HG03045 (cell line): Measurements from ENCODE around the gene COL25A1.
"Not testable (repeated sequence)": the region's sequence is repeated elsewhere in the genome, so short reads cannot be mapped to it uniquely, and the experiment has no call there.

Experiments used
- ATAC-seq: cut with Tn5 transposase; IDR thresholded peaks from one replicate; pipeline ENCODE4 v1.9.1; 2021; ENCODE audit warnings: mild to moderate bottlenecking, moderate library complexity; ENCODE audit not compliant: unreplicated experiment

Gene COL25A1

DNA sequence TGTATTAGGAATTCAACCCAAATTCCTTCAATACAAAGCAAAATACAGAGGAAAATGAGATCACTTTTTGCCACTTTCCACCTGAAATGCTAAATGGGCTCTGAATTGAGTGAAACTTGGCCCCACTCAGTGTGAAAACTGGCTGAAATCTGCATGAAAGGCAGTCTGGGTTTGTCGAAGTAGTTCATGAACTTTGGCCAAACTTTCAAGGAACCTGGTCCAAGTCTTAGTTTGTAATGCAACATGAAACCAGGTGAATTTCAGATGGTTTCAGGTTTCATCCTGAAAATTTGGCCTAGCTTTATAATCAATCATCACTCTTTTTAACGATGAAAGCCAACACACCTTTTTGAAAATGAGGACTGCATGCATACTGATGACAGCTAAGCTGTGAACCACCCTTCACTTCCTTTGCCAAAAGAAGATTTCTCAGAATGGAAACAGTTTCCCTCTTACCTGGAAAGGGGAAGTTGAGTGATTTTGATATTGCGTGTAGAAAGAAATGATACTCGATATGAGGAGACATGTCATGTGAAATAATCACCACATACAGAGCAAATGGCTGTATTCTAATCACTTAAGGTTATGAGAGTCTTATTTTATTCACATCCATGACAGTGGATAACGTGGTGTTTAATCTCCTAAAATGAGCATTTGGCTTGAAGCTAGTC, 329.7 kb downstream of the COL25A1 start:
- no peak for ATAC-seq

GRCh38 chr4:108971473-108971872, 331.0 kb downstream of the COL25A1 start:
- ATAC-seq = no peak

DNA sequence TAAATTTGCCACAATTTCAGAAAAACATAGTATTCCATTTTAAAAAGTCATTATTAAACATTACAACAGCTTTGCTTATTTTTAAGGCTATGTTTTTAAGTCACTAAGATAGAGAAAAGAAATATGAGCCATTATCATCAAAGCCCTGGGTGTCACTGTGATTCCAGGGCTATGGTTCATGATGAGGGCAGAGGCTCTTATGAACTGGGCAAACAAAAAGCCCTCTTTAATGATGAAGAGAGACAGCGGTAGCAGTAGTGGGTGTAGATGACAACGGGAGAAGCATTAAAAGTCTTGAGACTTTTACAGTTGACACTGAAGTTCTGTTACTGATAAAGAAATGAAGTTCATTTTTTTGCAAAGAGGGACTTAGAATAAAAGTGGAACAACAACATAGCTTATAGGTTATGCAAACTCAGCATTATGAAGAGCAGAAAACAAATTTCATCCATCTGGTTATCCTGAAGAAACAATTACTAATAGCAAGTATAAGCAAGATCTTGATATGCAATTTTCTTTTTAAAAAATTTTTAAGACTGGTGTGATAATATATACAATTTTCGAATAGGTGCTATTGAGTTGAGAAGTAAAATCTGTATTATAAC, 336.9 kb downstream of the COL25A1 start:
- no peak for ATAC-seq

GRCh38 chr4:108965016-108965415, 337.4 kb downstream of the COL25A1 start:
- no peak for ATAC-seq

DNA sequence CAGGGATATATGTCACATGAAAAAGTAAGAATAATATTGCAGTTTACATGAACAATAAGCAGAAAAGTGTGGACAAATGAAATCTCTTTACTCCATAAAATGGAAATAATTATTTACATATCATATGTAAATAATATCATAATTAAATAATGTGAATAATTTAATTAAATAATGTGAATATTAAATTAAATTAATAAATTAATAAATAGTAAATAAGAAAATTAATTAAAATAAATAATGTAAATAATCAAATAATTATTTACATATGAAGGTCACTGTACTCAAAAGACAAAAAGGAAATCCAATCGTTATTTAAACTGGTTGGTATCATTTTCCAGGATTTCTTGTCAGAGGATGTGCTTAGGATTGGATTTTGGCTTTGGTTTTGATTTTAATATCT, 338.5 kb downstream of the COL25A1 start:
- ATAC-seq = no peak

- ATAC-seq = no peak
Observed at GRCh38 chr4:108959491-108959890, 343.0 kb downstream of the COL25A1 start.

- ATAC-seq = no peak
Observed at GRCh38 chr4:108954880-108955279, 347.6 kb downstream of the COL25A1 start.

GRCh38 chr4:108953941-108954340, 348.5 kb downstream of the COL25A1 start:
- no peak for ATAC-seq

DNA sequence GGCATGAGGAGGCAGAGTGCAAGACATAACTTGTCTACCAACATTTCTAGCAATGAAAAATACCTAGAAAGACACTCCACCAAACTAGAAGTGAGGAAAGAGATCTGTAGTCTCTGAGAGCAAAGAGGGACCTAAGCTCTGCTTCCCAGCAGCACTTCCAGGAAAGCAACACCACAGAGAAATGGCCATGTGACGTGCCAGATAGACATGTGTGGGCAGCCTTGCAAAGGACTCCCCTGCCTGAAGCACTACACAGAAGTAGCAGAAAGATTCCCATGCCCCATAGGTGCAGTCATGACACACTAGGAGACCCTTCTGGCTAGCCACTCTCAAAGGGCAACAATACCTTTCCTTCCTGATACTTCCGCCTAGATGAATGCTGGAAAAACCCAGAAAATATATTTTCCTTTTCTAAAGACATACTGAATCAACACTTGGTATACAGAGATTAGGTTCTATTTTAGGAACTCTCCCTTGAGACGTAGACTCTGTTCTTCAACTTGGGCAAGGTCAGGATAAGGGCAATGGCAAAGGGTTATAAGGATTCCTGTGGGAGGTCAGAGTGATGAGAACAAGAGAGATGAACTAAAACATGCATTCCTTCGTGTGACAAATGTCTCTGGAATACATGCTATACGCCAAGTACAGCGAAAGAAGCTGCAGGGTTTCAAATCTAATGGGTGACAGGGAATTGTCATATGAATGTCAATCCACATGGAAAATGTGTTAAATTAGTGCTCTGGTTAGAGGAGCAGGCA, 352.1 kb downstream of the COL25A1 start:
- ATAC-seq = no peak

DNA sequence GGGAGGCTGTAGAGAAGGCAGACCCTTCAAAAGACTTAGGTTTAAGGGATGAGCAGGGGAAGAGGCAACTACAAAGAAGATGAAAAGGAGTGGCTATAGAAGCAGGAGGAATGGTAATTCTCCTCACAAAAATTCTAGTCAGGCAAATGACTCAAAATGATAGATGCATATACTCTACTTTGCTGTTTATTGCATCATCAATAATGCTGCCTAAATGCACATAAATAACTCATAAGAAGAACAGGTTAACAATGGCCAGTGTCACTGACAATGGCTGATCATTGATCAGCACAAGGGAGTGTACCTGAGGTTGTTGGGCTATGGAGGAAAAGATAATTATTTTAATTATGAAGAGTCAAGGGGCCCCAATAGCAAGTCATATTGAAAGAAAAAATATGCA, 354.9 kb downstream of the COL25A1 start:
- ATAC-seq = no peak

GRCh38 chr4:108946237-108946636, 356.2 kb downstream of the COL25A1 start:
- ATAC-seq = no peak

- no peak for ATAC-seq
Observed at GRCh38 chr4:108943976-108944591, 358.4 kb downstream of the COL25A1 start.

DNA sequence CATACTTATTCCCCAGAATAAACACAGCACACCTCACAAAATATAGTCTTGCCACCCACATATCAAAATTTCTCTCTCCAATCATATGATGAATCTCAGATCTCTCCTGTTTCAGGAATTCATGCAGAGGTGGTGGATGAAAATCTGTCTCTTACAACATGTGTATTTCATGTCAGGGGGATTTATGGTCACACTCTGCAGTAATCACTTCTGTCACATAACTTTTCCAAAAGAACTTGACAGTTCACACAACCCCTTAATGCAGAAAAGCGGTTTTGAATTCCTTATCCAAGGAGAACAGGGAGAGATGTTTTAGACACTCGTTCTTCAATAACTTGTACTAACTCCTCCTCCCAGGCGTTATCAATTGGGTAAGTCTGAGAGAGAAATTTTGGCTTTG, 359.1 kb downstream of the COL25A1 start:
- no peak for ATAC-seq

DNA sequence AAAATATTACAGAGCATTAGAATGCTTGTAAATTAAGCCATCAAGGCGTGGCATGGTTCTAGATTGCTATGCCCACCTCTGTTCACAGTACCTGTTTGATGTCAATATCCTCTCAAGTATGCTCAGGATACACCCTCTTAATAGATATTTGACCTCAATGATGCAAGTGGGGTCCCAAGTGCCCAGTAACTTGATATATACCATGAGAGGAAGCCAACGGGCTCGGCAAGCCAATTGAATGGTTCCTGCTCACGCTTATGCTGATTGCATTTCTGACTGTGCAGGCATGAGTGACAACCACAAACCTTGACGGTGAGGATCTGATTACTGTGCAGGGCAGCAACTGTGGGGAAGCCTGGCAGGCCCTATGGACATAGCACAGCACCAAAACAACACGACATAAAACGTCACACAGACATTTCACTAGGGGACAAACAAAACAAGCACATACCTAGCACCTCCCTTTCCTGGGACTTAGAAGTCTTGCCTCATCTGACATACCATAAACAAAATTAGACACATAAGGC, 360.5 kb downstream of the COL25A1 start:
- ATAC-seq = no peak

DNA sequence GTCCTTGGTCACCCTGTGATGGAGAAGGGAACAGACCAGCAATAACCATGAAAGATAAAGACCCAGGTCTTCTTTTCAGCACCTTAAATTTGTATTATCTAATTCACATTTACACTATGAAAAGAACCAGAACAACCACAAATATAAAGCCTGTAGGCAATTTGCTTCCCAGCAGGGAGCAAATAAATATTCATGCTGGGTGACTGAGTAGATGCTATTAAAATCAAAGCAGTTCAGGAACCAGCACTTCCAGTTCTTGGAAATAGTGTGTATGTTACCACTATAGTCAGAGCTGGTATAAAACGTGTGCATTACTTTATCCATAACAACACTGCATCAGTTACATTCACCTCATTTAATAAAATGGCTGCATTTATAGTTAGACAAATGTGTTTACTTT, 361.8 kb downstream of the COL25A1 start:
- ATAC-seq = no peak

- ATAC-seq = no peak
Observed at GRCh38 chr4:108940149-108940548, 362.3 kb downstream of the COL25A1 start.

- no peak for ATAC-seq
Observed at GRCh38 chr4:108937066-108937465, 365.4 kb downstream of the COL25A1 start.

- ATAC-seq = not testable (repeated sequence)
Observed at GRCh38 chr4:108933925-108934324, 368.5 kb downstream of the COL25A1 start.

GRCh38 chr4:108933046-108933445, 369.4 kb downstream of the COL25A1 start:
- ATAC-seq = no peak

- ATAC-seq = no peak
Observed at GRCh38 chr4:108931926-108932325, 370.5 kb downstream of the COL25A1 start.

GRCh38 chr4:108930186-108930585, 372.3 kb downstream of the COL25A1 start:
- no peak for ATAC-seq
